Mesenteric fat pad (tissue), 1 donor: ENCODE measurements around the gene LRFN3. TPM values are rescaled to one million over a fixed set of nuclear protein-coding genes. Genes with fewer than 3 reads are reported as not detected.
A peak's percentile ranks its signal among the peaks of the same experiment; 100 is the strongest.
"Not testable (repeated sequence)": the region's sequence is repeated elsewhere in the genome, so short reads cannot be mapped to it uniquely, and the experiment has no call there.

Experiments used
- DNase-seq: peaks from one replicate; pipeline ENCODE4 v3.0.0-alpha.2; 2020; ENCODE audit warnings: low spot score
- long read RNA-seq: library from polyadenylated mRNA; unstranded; transcript quantifications from one replicate; pipeline ENCODE4 v2.0.0, GENCODE V29; 2020
- total RNA-seq: library from RNA; stranded (reverse); fragmentation: NEBNext Ultra II Directional; extraction: Animal tissue kit (Norgen Biotek cat#: 25700); gene quantifications from one replicate; pipeline ENCODE4 v1.2.1, GENCODE V29; 2021
- donor health status: DM: yes; HTN: yes; CAD: no.

Gene LRFN3
- total RNA-seq, result 11.5 TPM
- long read RNA-seq, partial matches to known transcripts, result 22 of 24 reads
- long read RNA-seq, other reads (novel, unspliced or antisense), result 0 of 24 reads

- DNase-seq, result no peak
Measured at GRCh38 chr19:35935911-35936737, at the start of gene LRFN3. LRFN3 (plus strand) TSS chr19:35936374; CDS start chr19:35939426, 3,052 bp downstream.

- DNase-seq, result no peak
Measured at GRCh38 chr19:35887197-35887596, 49.0 kb upstream of the LRFN3 start.

- no peak for DNase-seq
Measured at GRCh38 chr19:35888398-35888797, 47.8 kb upstream of the LRFN3 start.

GRCh38 chr19:35889370-35890112 is 46.6 kb upstream of the LRFN3 start:
- no peak for DNase-seq

- DNase-seq, result no peak
Measured at GRCh38 chr19:35890113-35890650, 46.0 kb upstream of the LRFN3 start.

- DNase-seq, result not testable (repeated sequence)
Measured at GRCh38 chr19:35891819-35892218, 44.4 kb upstream of the LRFN3 start.

- no peak for DNase-seq
Measured at GRCh38 chr19:35894342-35894741, 41.8 kb upstream of the LRFN3 start.

GRCh38 chr19:35895911-35896642 is 40.1 kb upstream of the LRFN3 start:
- no peak for DNase-seq

GRCh38 chr19:35896643-35897040 is 39.5 kb upstream of the LRFN3 start:
- DNase-seq, result no peak

GRCh38 chr19:35897706-35898451 is 38.3 kb upstream of the LRFN3 start:
- DNase-seq, result no peak

GRCh38 chr19:35898499-35898809 is 37.7 kb upstream of the LRFN3 start:
- DNase-seq, result no peak

GRCh38 chr19:35899547-35900214 is 36.5 kb upstream of the LRFN3 start:
- DNase-seq, result peak; percentile 93

GRCh38 chr19:35901055-35901644 is 35.0 kb upstream of the LRFN3 start:
- DNase-seq, result no peak

- DNase-seq, result no peak
Measured at GRCh38 chr19:35901854-35902661, 34.1 kb upstream of the LRFN3 start, which contains the start of gene HCST. HCST (plus strand) TSS chr19:35902529; CDS start chr19:35902594, 65 bp downstream.

- no peak for DNase-seq
Measured at GRCh38 chr19:35902870-35903475, 33.2 kb upstream of the LRFN3 start.

GRCh38 chr19:35903550-35904179 is 32.5 kb upstream of the LRFN3 start:
- peak; percentile 92 for DNase-seq

GRCh38 chr19:35904311-35905068 is 31.7 kb upstream of the LRFN3 start:
- no peak for DNase-seq
